ENCODE results near the gene MKX. TPM values are rescaled to one million over a fixed set of nuclear protein-coding genes. Genes with fewer than 3 reads are reported as not detected.

Gene MKX
- total RNA-seq, 1 experiment from 2014 or later, result not detected

GRCh38 chr10:27643301-27643700 lies 102.3 kb downstream of the MKX start:
- TF ChIP-seq, protein P1, sequence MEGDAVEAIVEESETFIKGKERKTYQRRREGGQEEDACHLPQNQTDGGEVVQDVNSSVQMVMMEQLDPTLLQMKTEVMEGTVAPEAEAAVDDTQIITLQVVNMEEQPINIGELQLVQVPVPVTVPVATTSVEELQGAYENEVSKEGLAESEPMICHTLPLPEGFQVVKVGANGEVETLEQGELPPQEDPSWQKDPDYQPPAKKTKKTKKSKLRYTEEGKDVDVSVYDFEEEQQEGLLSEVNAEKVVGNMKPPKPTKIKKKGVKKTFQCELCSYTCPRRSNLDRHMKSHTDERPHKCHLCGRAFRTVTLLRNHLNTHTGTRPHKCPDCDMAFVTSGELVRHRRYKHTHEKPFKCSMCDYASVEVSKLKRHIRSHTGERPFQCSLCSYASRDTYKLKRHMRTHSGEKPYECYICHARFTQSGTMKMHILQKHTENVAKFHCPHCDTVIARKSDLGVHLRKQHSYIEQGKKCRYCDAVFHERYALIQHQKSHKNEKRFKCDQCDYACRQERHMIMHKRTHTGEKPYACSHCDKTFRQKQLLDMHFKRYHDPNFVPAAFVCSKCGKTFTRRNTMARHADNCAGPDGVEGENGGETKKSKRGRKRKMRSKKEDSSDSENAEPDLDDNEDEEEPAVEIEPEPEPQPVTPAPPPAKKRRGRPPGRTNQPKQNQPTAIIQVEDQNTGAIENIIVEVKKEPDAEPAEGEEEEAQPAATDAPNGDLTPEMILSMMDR (IDR thresholded peaks at IDR 0.05; ENCODE audit: unreplicated experiment), result no peak
- H3K4me3 Mint-ChIP-seq (ENCODE audit: unreplicated experiment), result no peak overlapping the region
- no peaks in the 10 kb centered on the region for H3K36me3 Mint-ChIP-seq (ENCODE audit: insufficient read depth, unreplicated experiment)
- peaks cover 8% of the 10 kb centered on the region for H3K9me3 Mint-ChIP-seq (ENCODE audit: unreplicated experiment)
- no peaks in the 10 kb centered on the region for H3K27me3 Mint-ChIP-seq (ENCODE audit: insufficient read depth, unreplicated experiment)
- ChIA-PET POLR2A (interaction anchor here (1.0 kb wide), 1 partner anchor 9 kb away, joined by 3 read pairs; no protein-coding TSS in a partner anchor), CTCF (interaction anchor here (0.6 to 1.1 kb wide), 3 partner anchors 12 to 598 kb away, joined by 3 to 7 read pairs (median 5); no protein-coding TSS in a partner anchor)
- no TSS peak for BruUV-seq (replicated peaks)
- no peak for DNase-seq (ENCODE audit: unreplicated experiment)
- no peak overlapping the region for H3K27ac Mint-ChIP-seq (ENCODE audit: low read depth, unreplicated experiment)
- H3K4me1 Mint-ChIP-seq (ENCODE audit: insufficient read depth, unreplicated experiment), result peaks cover 17% of the 10 kb centered on the region
- intact Hi-C loops (cut with micrococcal nuclease), result no loop called here

GRCh38 chr10:27642023-27642589 lies 103.5 kb downstream of the MKX start:
- peaks cover 17% of the 10 kb centered on the region for H3K4me1 Mint-ChIP-seq (ENCODE audit: insufficient read depth, unreplicated experiment)
- H3K4me3 Mint-ChIP-seq (ENCODE audit: unreplicated experiment), result no peak overlapping the region
- H3K9me3 Mint-ChIP-seq (ENCODE audit: unreplicated experiment), result peaks cover 14% of the 10 kb centered on the region
- H3K27ac Mint-ChIP-seq (ENCODE audit: low read depth, unreplicated experiment), result no peak overlapping the region
- BruUV-seq (replicated peaks), result no TSS peak
- TF ChIP-seq, protein P1 (IDR thresholded peaks at IDR 0.05; ENCODE audit: unreplicated experiment), result no peak
- intact Hi-C loops (cut with micrococcal nuclease), result no loop called here
- ChIA-PET CTCF (interaction anchor here (0.7 kb wide), 1 partner anchor 14 kb away, joined by 3 read pairs; no protein-coding TSS in a partner anchor), POLR2A (no interaction called here)
- no peaks in the 10 kb centered on the region for H3K27me3 Mint-ChIP-seq (ENCODE audit: insufficient read depth, unreplicated experiment)
- no peak for DNase-seq (ENCODE audit: unreplicated experiment)
- H3K36me3 Mint-ChIP-seq (ENCODE audit: insufficient read depth, unreplicated experiment), result no peaks in the 10 kb centered on the region

DNA sequence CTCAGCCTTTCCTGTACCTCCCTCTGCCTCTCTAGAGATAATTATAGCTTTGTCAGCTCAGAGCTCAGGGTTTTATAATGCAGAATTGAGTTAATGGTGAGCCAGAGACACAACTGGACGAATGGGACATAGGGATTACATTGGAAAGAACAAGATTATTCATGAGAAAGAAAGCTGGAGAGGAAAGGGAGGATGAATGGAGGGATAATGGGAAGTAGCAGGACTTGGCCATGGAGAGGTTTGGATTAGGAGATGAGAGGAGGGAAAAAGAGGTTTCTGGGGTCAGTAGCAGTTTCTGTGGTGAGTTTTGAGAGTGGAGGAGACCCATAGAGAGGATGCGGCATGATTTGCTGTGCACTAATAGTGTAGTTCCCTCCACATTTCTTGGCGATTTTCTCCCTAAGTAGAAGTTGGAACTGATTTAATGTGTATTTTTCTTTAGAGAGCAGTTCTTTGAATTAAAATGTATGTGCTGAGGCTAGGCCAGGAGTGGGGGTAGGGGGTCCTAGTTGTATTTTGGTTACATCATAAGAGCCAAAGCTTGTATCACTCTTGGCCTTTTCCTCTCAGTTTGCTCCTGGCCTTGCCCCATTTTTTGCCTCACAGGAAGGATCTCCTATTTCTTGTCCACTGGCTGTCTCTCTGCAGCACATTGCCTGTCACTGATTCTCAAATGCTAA lies 107.4 kb downstream of the MKX start:
- CTCF ChIA-PET, result no interaction called here

DNA sequence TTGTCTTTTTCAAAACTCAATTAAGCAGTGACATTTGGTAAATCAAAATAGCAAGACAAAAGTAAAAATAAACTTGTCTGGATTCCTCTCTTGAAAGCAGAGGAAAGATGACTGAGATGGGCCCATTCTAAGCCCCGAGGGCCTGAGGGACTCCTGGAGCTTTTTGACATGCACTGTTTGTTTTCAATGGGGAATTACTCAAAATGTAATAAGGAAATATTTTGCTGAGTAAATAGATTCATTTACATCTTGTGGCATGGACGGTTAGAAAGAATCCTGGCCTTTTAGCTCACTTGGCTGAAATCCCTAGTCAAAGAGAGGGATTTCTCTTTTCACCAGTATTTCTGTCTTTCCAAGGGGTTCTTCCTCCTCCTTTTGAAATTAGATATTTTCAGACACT lies 108.0 kb downstream of the MKX start:
- Mint-ChIP-seq H3K27me3 (ENCODE audit: insufficient read depth, unreplicated experiment) (no peaks in the 10 kb centered on the region), H3K9me3 (ENCODE audit: unreplicated experiment) (peaks cover 21% of the 10 kb centered on the region), H3K27ac (ENCODE audit: low read depth, unreplicated experiment) (no peak overlapping the region), H3K36me3 (ENCODE audit: insufficient read depth, unreplicated experiment) (no peaks in the 10 kb centered on the region), H3K4me1 (ENCODE audit: insufficient read depth, unreplicated experiment) (no peaks in the 10 kb centered on the region), H3K4me3 (ENCODE audit: unreplicated experiment) (no peak overlapping the region)
- intact Hi-C loops (cut with micrococcal nuclease), result no loop called here
- TF ChIP-seq, protein P1 (IDR thresholded peaks at IDR 0.05; ENCODE audit: unreplicated experiment), result no peak
- DNase-seq (ENCODE audit: unreplicated experiment), result no peak
- CTCF ChIA-PET, result interaction anchor here (0.7 kb wide), 1 partner anchor 52 kb away, joined by 7 read pairs; no protein-coding TSS in a partner anchor
- POLR2A ChIA-PET, result interaction anchor here (0.7 kb wide), 1 partner anchor 15 kb away, joined by 3 read pairs; no protein-coding TSS in a partner anchor
- no TSS peak for BruUV-seq (replicated peaks)

More for the DNA sequence above, 107.4 kb downstream of the MKX start:
- H3K9me3 Mint-ChIP-seq (ENCODE audit: unreplicated experiment), result peaks cover 21% of the 10 kb centered on the region
- BruUV-seq (replicated peaks), result no TSS peak
- no peak for DNase-seq (ENCODE audit: unreplicated experiment)
- TF ChIP-seq, protein P1 (IDR thresholded peaks at IDR 0.05; ENCODE audit: unreplicated experiment), result no peak
- no peaks in the 10 kb centered on the region for H3K27me3 Mint-ChIP-seq (ENCODE audit: insufficient read depth, unreplicated experiment)
- POLR2A ChIA-PET, result interaction anchor here (0.7 kb wide), 1 partner anchor 23 kb away, joined by 4 read pairs; no protein-coding TSS in a partner anchor
- H3K27ac Mint-ChIP-seq (ENCODE audit: low read depth, unreplicated experiment), result no peak overlapping the region
- no peak overlapping the region for H3K4me3 Mint-ChIP-seq (ENCODE audit: unreplicated experiment)
- H3K36me3 Mint-ChIP-seq (ENCODE audit: insufficient read depth, unreplicated experiment), result no peaks in the 10 kb centered on the region
- intact Hi-C loops (cut with micrococcal nuclease), result no loop called here
- no peaks in the 10 kb centered on the region for H3K4me1 Mint-ChIP-seq (ENCODE audit: insufficient read depth, unreplicated experiment)

All from MCF 10A (cell line).